ENCODE results near the gene CFAP210. TPM values are rescaled to one million over a fixed set of nuclear protein-coding genes. Genes with fewer than 3 reads are reported as not detected.

CFAP210 gene
- polyA plus RNA-seq, 2 of the 4 experiments (the other 2 are of a cell fraction): 0.31 to 0.35 TPM

- peaks cover 12% of the 10 kb centered on the region for H3K4me1 ChIP-seq
- ATAC-seq (no peak), FAIRE-seq (no peak), DNase-seq (ENCODE audit: low read depth in 1 of 2, low spot score in 1 of 2) (no peak)
- no peak overlapping the region for H3K4me2 ChIP-seq
- H3K4me3 ChIP-seq: no peak overlapping the region
- 90% methylated on average over 4 of the region's 4 CpGs for WGBS (ENCODE audit: missing lambda C conversion rate)
- POLR2A ChIA-PET: no interaction called here
- no peak overlapping the region for H3K27ac ChIP-seq
- no peaks in the 10 kb centered on the region for H3K9me3 ChIP-seq
- CTCF ChIA-PET: interaction anchor here (0.6 kb wide), 1 partner anchor 284 kb away, joined by 4 read pairs; no protein-coding TSS in a partner anchor
- no peak for TF ChIP-seq RNF2 (IDR thresholded peaks at IDR 0.05; ENCODE audit: borderline replicate concordance, low read depth)
- no peak for TF ChIP-seq GATA3 (IDR thresholded peaks at IDR 0.05; ENCODE audit: borderline replicate concordance)
- no peak for TF ChIP-seq ZFP36 (IDR thresholded peaks at IDR 0.05; ENCODE audit: borderline replicate concordance, partially characterized antibody)
- TF ChIP-seq PHF8 (IDR thresholded peaks at IDR 0.05; ENCODE audit: borderline replicate concordance, low read depth): no peak
Observed at GRCh38 chr2:169717691-169718063, 23.5 kb upstream of the CFAP210 start.

- no peaks in the 10 kb centered on the region for H3K9me3 ChIP-seq
- H3K4me2 ChIP-seq: peak overlapping the region; percentile 27; the same call in 2 of the 3 replicates
- CTCF ChIA-PET: interaction anchor here (0.6 kb wide), 1 partner anchor 285 kb away, joined by 4 read pairs; no protein-coding TSS in a partner anchor
- H3K27ac ChIP-seq: peak overlapping the region in 1 of 2 experiments; percentile 47; a peak in 4 of 6 replicates
- no peak for TF ChIP-seq MYC (IDR thresholded peaks at IDR 0.05; ENCODE audit: borderline replicate concordance, low read length)
- ATAC-seq (peak in 1 of 2 experiments; percentile 52; a peak in 3 of 6 replicates), DNase-seq (ENCODE audit: low read depth in 1 of 2, low spot score in 1 of 2) (peak in 1 of 2 experiments; percentile 57), FAIRE-seq (no peak)
- no peak overlapping the region for H3K4me3 ChIP-seq
- POLR2A ChIA-PET: no interaction called here
- WGBS (ENCODE audit: missing lambda C conversion rate): 63% methylated on average over 12 of the region's 12 CpGs
- peaks cover 12% of the 10 kb centered on the region for H3K4me1 ChIP-seq
Observed at GRCh38 chr2:169716938-169717690, 22.9 kb upstream of the CFAP210 start.

- Histone ChIP-seq H3K9me3 (no peaks in the 10 kb centered on the region), H3K27ac (peak overlapping the region in 1 of 2 experiments; percentile 15; a peak in 2 of 6 replicates), H3K4me1 (peaks cover 16% of the 10 kb centered on the region), H3K4me2 (no peak overlapping the region), H3K4me3 (no peak overlapping the region)
- no peak for DNase-seq (ENCODE audit: low read depth in 1 of 2, low spot score in 1 of 2)
- CTCF ChIA-PET: interaction anchor here (1.2 kb wide), 1 partner anchor 17 kb away, joined by 6 read pairs; no protein-coding TSS in a partner anchor
- FAIRE-seq: no peak
- 81% methylated on average over 4 of the region's 12 CpGs for WGBS (ENCODE audit: missing lambda C conversion rate)
- no peak for TF ChIP-seq CHD4 (IDR thresholded peaks at IDR 0.05; ENCODE audit: borderline replicate concordance)
- TF ChIP-seq HOXB13 (CRISPR knock-in tag; IDR thresholded peaks at IDR 0.05; ENCODE audit: low read depth): no peak
- TF ChIP-seq ESRRA (IDR thresholded peaks at IDR 0.05; ENCODE audit: borderline replicate concordance, low read length): no peak
- TF ChIP-seq MAFK (IDR thresholded peaks at IDR 0.05; ENCODE audit: partially characterized antibody): no peak
- no peak for TF ChIP-seq RNF2 (IDR thresholded peaks at IDR 0.05; ENCODE audit: borderline replicate concordance, low read depth)
- no peak for TF ChIP-seq CBX2 (IDR thresholded peaks at IDR 0.05; ENCODE audit: borderline replicate concordance, low read depth)
- no peak for TF ChIP-seq RAD21 (conservative IDR thresholded peaks at IDR 0.05 in 1 of 2, IDR thresholded peaks at IDR 0.05 in 1 of 2)
- no peak for TF ChIP-seq JUNB (IDR thresholded peaks at IDR 0.05)
- no peak for TF ChIP-seq RFX5 (IDR thresholded peaks at IDR 0.05)
- no peak for TF ChIP-seq FOSB (CRISPR knock-in tag; IDR thresholded peaks at IDR 0.05)
- TF ChIP-seq POLR2A (IDR thresholded peaks at IDR 0.05; ENCODE audit: low read length): no peak
- no peak for TF ChIP-seq EHMT2 (IDR thresholded peaks at IDR 0.05; ENCODE audit: low read depth)
- POLR2A ChIA-PET: no interaction called here
- ATAC-seq: peak in 1 of 2 experiments; percentile 30; a peak in 2 of 6 replicates
Observed at GRCh38 chr2:169716238-169716886, 22.2 kb upstream of the CFAP210 start.

GRCh38 chr2:169715379-169716237 lies 21.4 kb upstream of the CFAP210 start:
- CTCF ChIA-PET: interaction anchor here (0.9 to 1.2 kb wide), 2 partner anchors 17 to 167 kb away, joined by 4 to 6 read pairs; no protein-coding TSS in a partner anchor
- TF ChIP-seq KDM1A (IDR thresholded peaks at IDR 0.05; ENCODE audit: low read depth) (no peak), ZC3H11A (IDR thresholded peaks at IDR 0.05) (no peak), NPAS2 (CRISPR knock-in tag; IDR thresholded peaks at IDR 0.05; ENCODE audit: borderline replicate concordance) (no peak), TFCP2L1 (CRISPR knock-in tag; IDR thresholded peaks at IDR 0.05) (no peak), RAD21 (conservative IDR thresholded peaks at IDR 0.05 in 1 of 2, IDR thresholded peaks at IDR 0.05 in 1 of 2) (no peak), HES2 (IDR thresholded peaks at IDR 0.05) (no peak), EHF (CRISPR knock-in tag; IDR thresholded peaks at IDR 0.05) (no peak), HOXB5 (CRISPR knock-in tag; IDR thresholded peaks at IDR 0.05) (no peak), NR3C1 (IDR thresholded peaks at IDR 0.05) (no peak), FOSB (CRISPR knock-in tag; IDR thresholded peaks at IDR 0.05) (no peak), HOXA7 (CRISPR knock-in tag; IDR thresholded peaks at IDR 0.05) (no peak), SREBF2 (IDR thresholded peaks at IDR 0.05) (no peak), JUN (IDR thresholded peaks at IDR 0.05) (no peak), FOXS1 (CRISPR knock-in tag; IDR thresholded peaks at IDR 0.05) (no peak)
- POLR2A ChIA-PET: no interaction called here
- ATAC-seq (no peak), DNase-seq (ENCODE audit: low read depth in 1 of 2, low spot score in 1 of 2) (no peak), FAIRE-seq (no peak)
- WGBS (ENCODE audit: missing lambda C conversion rate): 86% methylated on average over 17 of the region's 17 CpGs
- Histone ChIP-seq H3K4me3 (no peak overlapping the region), H3K9me3 (no peaks in the 10 kb centered on the region), H3K4me1 (peaks cover 16% of the 10 kb centered on the region), H3K4me2 (no peak overlapping the region), H3K27ac (no peak overlapping the region)
